Activated B cell treated with CpG ODN at 0.5 μM for 24 hours (primary cell): ENCODE results near the gene EDIL3. TPM values are rescaled to one million over a fixed set of nuclear protein-coding genes. Genes with fewer than 3 reads are reported as not detected.

Experiments
- ATAC-seq: fragments of 200-7000 bp; cut with Tn5 transposase; one replicate; pipeline ENCODE4 v1.10.0; 2021; ENCODE audit warnings: low read depth, mild to moderate bottlenecking, moderate library complexity
- CTCF ChIA-PET: fragments of 350-600 bp; sonication (Branson Sonifier 250); formaldehyde crosslinking; loops from one replicate; lab custom pipeline; 2021; ENCODE audit warnings: antibody characterized with exemption; lab: Charles Lee
- POLR2A ChIA-PET: fragments of 350-600 bp; sonication (Branson Sonifier 250); formaldehyde crosslinking; loops from one replicate; lab custom pipeline; 2021; ENCODE audit warnings: antibody characterized with exemption; lab: Charles Lee
- DNase-seq: peaks from one replicate; pipeline ENCODE4 v3.0.0; 2022
- H3K27ac Mint-ChIP-seq: one replicate; pipeline ENCODE4 v1.8.0; 2020; ENCODE audit warnings: mixed read lengths
- H3K27me3 Mint-ChIP-seq: one replicate; pipeline ENCODE4 v1.8.0; 2021; ENCODE audit warnings: mixed read lengths
- H3K36me3 Mint-ChIP-seq: one replicate; pipeline ENCODE4 v1.8.0; 2021; ENCODE audit warnings: low read depth, mixed read lengths
- H3K4me1 Mint-ChIP-seq: one replicate; pipeline ENCODE4 v1.8.0; 2021; ENCODE audit warnings: mixed read lengths
- H3K4me3 Mint-ChIP-seq: one replicate; pipeline ENCODE4 v1.8.0; 2020; ENCODE audit warnings: mild to moderate bottlenecking, mixed read lengths
- H3K9me3 Mint-ChIP-seq: one replicate; pipeline ENCODE4 v1.8.0; 2020; ENCODE audit warnings: mixed read lengths
- CTCF ChIP-seq: fragments of 200-600 bp; IDR thresholded peaks from one replicate; pipeline ENCODE4 v1.8.0; 2022; ENCODE audit warnings: antibody characterized with exemption, mild to moderate bottlenecking
- intact Hi-C: fragments of 100-400 bp; cut with micrococcal nuclease; formaldehyde crosslinking; loops from one replicate; pipeline ENCODE4 v1.15.1; 2024
- total RNA-seq: library from RNA; stranded (reverse); gene quantifications from 2 replicates; pipeline ENCODE4 v1.2.3, GENCODE V29; 2022

EDIL3 gene
- total RNA-seq, 1 donor from 2014 or later: not detected

- no peak for ATAC-seq
- no peak for TF ChIP-seq CTCF
- POLR2A ChIA-PET: no interaction called here
These were observed 40.7 kb upstream of the EDIL3 start for GRCh38 chr5:84425365-84425881.

GRCh38 chr5:84419742-84420141 is 35.1 kb upstream of the EDIL3 start:
- intact Hi-C loops: no loop called here
- no peaks in the 10 kb centered on the region for H3K36me3 Mint-ChIP-seq

More at GRCh38 chr5:84425365-84425881, 40.7 kb upstream of the EDIL3 start:
- H3K27me3 Mint-ChIP-seq: no peaks in the 10 kb centered on the region
- no peaks in the 10 kb centered on the region for H3K36me3 Mint-ChIP-seq
- CTCF ChIA-PET: no interaction called here
- no peaks in the 10 kb centered on the region for H3K4me1 Mint-ChIP-seq
- H3K4me3 Mint-ChIP-seq: no peak overlapping the region
- peaks cover 4% of the 10 kb centered on the region for H3K9me3 Mint-ChIP-seq
- no peak for DNase-seq
- intact Hi-C loops: no loop called here
- no peak overlapping the region for H3K27ac Mint-ChIP-seq

GRCh38 chr5:84411832-84412605 is 27.3 kb upstream of the EDIL3 start:
- Mint-ChIP-seq H3K27me3 (no peaks in the 10 kb centered on the region), H3K4me1 (no peaks in the 10 kb centered on the region), H3K27ac (no peak overlapping the region), H3K36me3 (no peaks in the 10 kb centered on the region), H3K9me3 (peaks cover 16% of the 10 kb centered on the region), H3K4me3 (no peak overlapping the region)
- intact Hi-C loops: no loop called here
- DNase-seq: no peak
- no peak for TF ChIP-seq CTCF
- POLR2A ChIA-PET: no interaction called here
- CTCF ChIA-PET: no interaction called here
- no peak for ATAC-seq

More at GRCh38 chr5:84419742-84420141, 35.1 kb upstream of the EDIL3 start:
- Mint-ChIP-seq H3K9me3 (peaks cover 14% of the 10 kb centered on the region), H3K4me1 (no peaks in the 10 kb centered on the region), H3K27ac (no peak overlapping the region), H3K27me3 (no peaks in the 10 kb centered on the region), H3K4me3 (no peak overlapping the region)
- ChIA-PET POLR2A (no interaction called here), CTCF (no interaction called here)
- ATAC-seq (no peak), DNase-seq (no peak)
- no peak for TF ChIP-seq CTCF

GRCh38 chr5:84406111-84406510 is 21.4 kb upstream of the EDIL3 start:
- TF ChIP-seq CTCF: no peak
- no peak overlapping the region for H3K27ac Mint-ChIP-seq
- no peaks in the 10 kb centered on the region for H3K27me3 Mint-ChIP-seq
- ChIA-PET CTCF (no interaction called here), POLR2A (no interaction called here)
- ATAC-seq (no peak), DNase-seq (no peak)
- no peaks in the 10 kb centered on the region for H3K9me3 Mint-ChIP-seq
- H3K36me3 Mint-ChIP-seq: no peaks in the 10 kb centered on the region
- no peaks in the 10 kb centered on the region for H3K4me1 Mint-ChIP-seq
- intact Hi-C loops: no loop called here
- H3K4me3 Mint-ChIP-seq: no peak overlapping the region

- H3K4me3 Mint-ChIP-seq: no peak overlapping the region
- no peak overlapping the region for H3K27ac Mint-ChIP-seq
- H3K9me3 Mint-ChIP-seq: no peaks in the 10 kb centered on the region
- DNase-seq (no peak), ATAC-seq (no peak)
- no peak for TF ChIP-seq CTCF
- H3K36me3 Mint-ChIP-seq: no peaks in the 10 kb centered on the region
- H3K4me1 Mint-ChIP-seq: no peaks in the 10 kb centered on the region
- H3K27me3 Mint-ChIP-seq: no peaks in the 10 kb centered on the region
- POLR2A ChIA-PET: no interaction called here
- intact Hi-C loops: no loop called here
- CTCF ChIA-PET: no interaction called here
These were observed 19.1 kb upstream of the EDIL3 start for GRCh38 chr5:84403773-84404172.
